HCT116 (cell line): ENCODE data around the gene CCM2L. TPM values are rescaled to one million over a fixed set of nuclear protein-coding genes. Genes with fewer than 3 reads are reported as not detected.

Experiments used
- ATAC-seq: fragments of 200-7000 bp; cut with Tn5 transposase; 2 replicates; pipeline ENCODE4 v1.9.1; 2020; ENCODE audit warnings: mild to moderate bottlenecking, moderate library complexity
- BruUV-seq: library from RNA; stranded (reverse); fragments of 400-500 nt; replicated peaks from 2 replicates; lab custom pipeline; 2021; lab: Mats Ljungman, UMichigan
- CTCF ChIA-PET: fragments of 300-600 bp; sonication (Branson Sonifier 250); formaldehyde crosslinking; loops from one replicate; lab custom pipeline; 2021; ENCODE audit warnings: antibody characterized with exemption; lab: Charles Lee
- POLR2A ChIA-PET: fragments of 300-600, 350-600 bp; sonication (Branson Sonifier 250); formaldehyde crosslinking; loops from one replicate; lab custom pipeline; 2021; ENCODE audit warnings: antibody characterized with exemption; lab: Charles Lee
- RAD21 ChIA-PET, 2 experiments: fragments of 300-600 bp; sonication (Branson Sonifier 250); formaldehyde crosslinking; loops; one replicate each; lab custom pipeline; 2023; ENCODE audit warnings: low total read pairs in 2 of 2; ENCODE audit not compliant: uncharacterized antibody in 2 of 2, unreplicated experiment in 2 of 2, low non-redundant PET in 1 of 2; lab: Charles Lee
- DNase-seq: peaks from one replicate; pipeline ENCODE4 v3.0.0-alpha.2; 2010; ENCODE audit warnings: low read depth, low spot score
- H2AFZ ChIP-seq: fragments of 200-600 bp; shearing (Covaris generic), sonication (generic); 2 replicates; pipeline ENCODE4 v1.6.1; 2017; ENCODE audit warnings: low read depth, mixed run types, mixed read lengths, antibody characterized with exemption, low read length; ENCODE audit not compliant: poor library complexity, severe bottlenecking
- H3K27ac ChIP-seq: 2 replicates; pipeline ENCODE4 v1.5.1; 2012; ENCODE audit warnings: low read depth, low read length
- H3K27me3 ChIP-seq: fragments of 200-600 bp; sonication (generic); 2 replicates; pipeline ENCODE4 v1.6.1; 2016; ENCODE audit warnings: mixed run types, low read length, mixed read lengths; ENCODE audit not compliant: insufficient read depth
- H3K36me3 ChIP-seq, 2 experiments: fragments of 200-500 bp in 1 of 2; fragments of 200-600 bp in 1 of 2; sonication (Bioruptor generic) in 1 of 2; sonication (generic) in 1 of 2; 2 replicates each; pipeline versions ENCODE4 v1.5.1 to v1.6.1; 2014 to 2016; ENCODE audit warnings: low read length in 2 of 2, inconsistent platforms in 1 of 2, mixed read lengths in 1 of 2, mixed run types in 1 of 2; ENCODE audit not compliant: insufficient read depth in 2 of 2, control insufficient read depth in 1 of 2
- H3K4me1 ChIP-seq, 2 experiments: fragments of 200-600 bp in 1 of 2; sonication (generic) in 1 of 2; 2 replicates each; pipeline versions ENCODE4 v1.5.1 to v1.6.1; 2012 to 2017; ENCODE audit warnings: low read length in 2 of 2, inconsistent platforms in 1 of 2, mild to moderate bottlenecking in 1 of 2, mixed read lengths in 1 of 2, mixed run types in 1 of 2, moderate library complexity in 1 of 2; ENCODE audit not compliant: insufficient read depth in 2 of 2, control insufficient read depth in 1 of 2
- H3K4me2 ChIP-seq: fragments of 200-600 bp; sonication (generic); 2 replicates; pipeline ENCODE4 v1.6.1; 2017; ENCODE audit warnings: mixed run types, low read length, mixed read lengths
- H3K4me3 ChIP-seq, 2 experiments: fragments of 200-600 bp in 1 of 2; sonication (generic) in 1 of 2; replicated peaks in 1 of 2; 2 replicates each; pipeline ENCODE4 v1.5.1; 2011 to 2016; ENCODE audit warnings: low read length in 2 of 2, control low read depth in 1 of 2, low read depth in 1 of 2, mild to moderate bottlenecking in 1 of 2, mixed read lengths in 1 of 2, mixed run types in 1 of 2
- H3K79me2 ChIP-seq: fragments of 200-600 bp; sonication (generic); 2 replicates; pipeline ENCODE4 v1.6.1; 2017; ENCODE audit warnings: mild to moderate bottlenecking, mixed run types, low read length, moderate library complexity, mixed read lengths; ENCODE audit not compliant: insufficient read depth
- H3K9ac ChIP-seq: fragments of 200-600 bp; sonication (generic); 2 replicates; pipeline ENCODE4 v1.6.1; 2016; ENCODE audit warnings: low read length, mixed read lengths
- H3K9me2 ChIP-seq: fragments of 200-600 bp; sonication (generic), shearing (Covaris generic); 2 replicates; pipeline ENCODE4 v1.6.1; 2017; ENCODE audit warnings: mixed run types, mild to moderate bottlenecking, moderate library complexity; ENCODE audit not compliant: insufficient read depth
- H3K9me3 ChIP-seq, 2 experiments: fragments of 200-500 bp in 1 of 2; fragments of 200-600 bp in 1 of 2; sonication (Bioruptor generic) in 1 of 2; sonication (generic) in 1 of 2; 2 replicates each; pipeline ENCODE4 v1.6.1; 2014 to 2017; ENCODE audit warnings: low read length in 2 of 2, mixed read lengths in 2 of 2, inconsistent platforms in 1 of 2, low read depth in 1 of 2, mild to moderate bottlenecking in 1 of 2, mixed run types in 1 of 2, moderate library complexity in 1 of 2; ENCODE audit not compliant: control insufficient read depth in 1 of 2, insufficient read depth in 1 of 2
- H4K20me1 ChIP-seq: fragments of 200-600 bp; sonication (generic), shearing (Covaris generic); 2 replicates; pipeline ENCODE4 v1.6.1; 2017; ENCODE audit warnings: mixed run types, mild to moderate bottlenecking, moderate library complexity; ENCODE audit not compliant: insufficient read depth
- CTCF ChIP-seq, 3 experiments: fragments of 200-600 bp in 1 of 3; sonication (generic) in 1 of 3; IDR thresholded peaks in 2 of 3; conservative IDR thresholded peaks in 1 of 3; 2 replicates each; pipeline ENCODE4 v1.5.1; 2012 to 2017; ENCODE audit warnings: low read depth in 2 of 3, low read length in 2 of 3, antibody characterized with exemption in 1 of 3, borderline replicate concordance in 1 of 3, control low read depth in 1 of 3, mild to moderate bottlenecking in 1 of 3, mixed read lengths in 1 of 3, mixed run types in 1 of 3, moderate library complexity in 1 of 3; ENCODE audit not compliant: insufficient read depth in 1 of 3
- ELF1 ChIP-seq: IDR thresholded peaks from 2 replicates; pipeline ENCODE4 v1.6.1; 2012; ENCODE audit warnings: low read depth, borderline replicate concordance
- EZH2phosphoT487 ChIP-seq: fragments of 200-600 bp; IDR thresholded peaks from 2 replicates; pipeline ENCODE4 v1.6.1; 2018; ENCODE audit warnings: antibody characterized with exemption, borderline replicate concordance
- POLR2A ChIP-seq: IDR thresholded peaks from 2 replicates; pipeline ENCODE4 v1.7.0; 2011; ENCODE audit warnings: borderline replicate concordance; ENCODE audit not compliant: insufficient read depth, insufficient read length; ENCODE audit errors: extremely low read depth
- RAD21 ChIP-seq: IDR thresholded peaks from 2 replicates; pipeline ENCODE4 v1.6.1; 2012; ENCODE audit warnings: low read depth, mild to moderate bottlenecking
- SP1 ChIP-seq: IDR thresholded peaks from 2 replicates; pipeline ENCODE4 v1.6.1; 2012; ENCODE audit warnings: low read depth
- SRF ChIP-seq: IDR thresholded peaks from 2 replicates; pipeline ENCODE4 v1.6.1; 2012; ENCODE audit warnings: low read depth
- TCF7L2 ChIP-seq: IDR thresholded peaks from 2 replicates; pipeline ENCODE4 v1.7.0; 2011; ENCODE audit warnings: borderline replicate concordance, inconsistent platforms; ENCODE audit not compliant: insufficient read depth, insufficient read length; ENCODE audit errors: extremely low read depth
- ZFX ChIP-seq: fragments of 450-650 bp; IDR thresholded peaks from 2 replicates; pipeline ENCODE4 v1.6.1; 2017
- ZNF274 ChIP-seq: fragments of 200-500 bp; sonication (Bioruptor generic); IDR thresholded peaks from 2 replicates; pipeline ENCODE4 v1.6.1; 2014; ENCODE audit warnings: mild to moderate bottlenecking, low read depth, low read length, inconsistent platforms
- intact Hi-C: fragments of 100-400 bp; cut with micrococcal nuclease; formaldehyde crosslinking; loops from 2 replicates; pipeline ENCODE4 v1.10.0; 2022
- total RNA-seq: library from RNA; stranded (reverse); gene quantifications from one replicate; pipeline ENCODE4 v1.2.1, GENCODE V29; 2021; ENCODE audit not compliant: unreplicated experiment

Gene CCM2L
- total RNA-seq, 1 experiment from 2014 or later: 1.4 TPM

- TF ChIP-seq SP1 (no peak), ELF1 (no peak), POLR2A (no peak), SRF (no peak), ZFX (no peak), EZH2phosphoT487 (no peak)
Observed at GRCh38 chr20:32078791-32079190, 68.6 kb downstream of the CCM2L start (continued).

GRCh38 chr20:32079655-32080109 lies 69.4 kb downstream of the CCM2L start:
- Histone ChIP-seq H3K27ac (no peak overlapping the region), H3K4me3 (no peak overlapping the region), H3K36me3 (no peaks in the 10 kb centered on the region), H3K9me3 (no peaks in the 10 kb centered on the region), H3K4me1 (peaks cover 0 to 9% of the 10 kb centered on the region in 2 experiments; a peak in 3 of 4 replicates), H3K4me2 (peak overlapping the region; percentile 51), H3K9ac (no peak overlapping the region), H3K27me3 (peaks cover 11% of the 10 kb centered on the region; the same call in 1 of the 2 replicates), H3K9me2 (no peaks in the 10 kb centered on the region), H3K79me2 (no peaks in the 10 kb centered on the region), H4K20me1 (no peaks in the 10 kb centered on the region), H2AFZ (peak overlapping the region; percentile 32)
- ChIA-PET RAD21 (no interaction called here), POLR2A (interaction anchor here (1.0 kb wide), 1 partner anchor 24 kb away, joined by 3 read pairs; no protein-coding TSS in a partner anchor), CTCF (interaction anchor here (1.1 kb wide), 1 partner anchor 8 kb away, joined by 5 read pairs; no protein-coding TSS in a partner anchor)
- no TSS peak for BruUV-seq
- peak; percentile 8 for DNase-seq
- no peak for TF ChIP-seq ZNF274
- peak; percentile 42 for TF ChIP-seq TCF7L2
- peak; percentile 17 to 39 (median 35); a peak in 3 of 6 replicates for TF ChIP-seq CTCF (IDR thresholded peaks at IDR 0.05 in 2 of 3, conservative IDR thresholded peaks at IDR 0.05 in 1 of 3; ENCODE audit: borderline replicate concordance in 1 of 3, insufficient read depth in 1 of 3, low read depth in 2 of 3, low read length in 2 of 3)
- 0 out of 2 replicates have a peak, but pooled peaks have one; percentile 14 for TF ChIP-seq RAD21
- TF ChIP-seq SP1: no peak
- intact Hi-C loops: no loop called here
- ATAC-seq: peak; percentile 88
